Measurements from ENCODE around the gene ADCK1. TPM values are rescaled to one million over a fixed set of nuclear protein-coding genes. Genes with fewer than 3 reads are reported as not detected.

The ADCK1 gene
- total RNA-seq, 1 experiment from 2014 or later: 12.2 TPM

GRCh38 chr14:77979171-77979570 is 179.3 kb downstream of the ADCK1 start:
- no CpG with 5 or more reads among the region's 6 CpGs for WGBS (ENCODE audit: extremely low coverage, insufficient read length, low lambda C conversion rate)
- H4K5ac ChIP-seq (ENCODE audit: insufficient read length, low read depth, low read length): no peak overlapping the region

More at GRCh38 chr14:77979171-77979570, 179.3 kb downstream of the ADCK1 start:
- Histone ChIP-seq H2BK15ac (ENCODE audit: low read depth, low read length) (no peak overlapping the region), H3K23me2 (ENCODE audit: insufficient read length, low read depth, low read length, poor library complexity, severe bottlenecking) (peaks cover 12% of the 10 kb centered on the region), H2BK12ac (ENCODE audit: insufficient read length, low read depth, low read length) (no peak overlapping the region), H3K79me1 (ENCODE audit: insufficient read depth, low read depth, low read length, poor library complexity, severe bottlenecking) (no peaks in the 10 kb centered on the region), H3K56ac (ENCODE audit: insufficient read length, low read depth, low read length) (no peak overlapping the region), H3K9ac (ENCODE audit: extremely low read depth, insufficient read length, low read length) (no peak overlapping the region), H4K91ac (ENCODE audit: insufficient read length, low read depth, low read length) (no peak overlapping the region), H3K79me2 (ENCODE audit: insufficient read depth, low read length) (no peaks in the 10 kb centered on the region), H3T11ph (ENCODE audit: low read length) (no peak overlapping the region), H2BK20ac (ENCODE audit: low read depth, low read length, poor library complexity, severe bottlenecking) (no peak overlapping the region), H3K4me2 (ENCODE audit: insufficient read depth, insufficient read length, low read length) (no peak overlapping the region), H2AFZ (ENCODE audit: low read length) (no peak overlapping the region), H4K8ac (replicated peaks; ENCODE audit: insufficient read length, low read depth, low read length) (no peak overlapping the region), H2AK5ac (ENCODE audit: insufficient read length, low read length) (no peak overlapping the region), H3K18ac (ENCODE audit: insufficient read length, low read depth, low read length) (no peak overlapping the region), H3K14ac (ENCODE audit: insufficient read depth, low read length) (no peak overlapping the region), H3K27me3 (ENCODE audit: insufficient read depth, low read length) (no peaks in the 10 kb centered on the region), H3K4me1 (ENCODE audit: insufficient read depth, low read length) (no peaks in the 10 kb centered on the region), H2BK120ac (ENCODE audit: low read depth, low read length, poor library complexity, severe bottlenecking) (no peak overlapping the region), H3K27ac (ENCODE audit: insufficient read length, low read depth, low read length) (no peak overlapping the region), H2BK5ac (ENCODE audit: insufficient read length, low read length) (no peak overlapping the region), H3K4ac (ENCODE audit: low read depth, low read length) (no peak overlapping the region), H4K20me1 (ENCODE audit: control insufficient read depth, insufficient read depth, insufficient read length) (no peaks in the 10 kb centered on the region), H3K23ac (ENCODE audit: insufficient read length, low read depth, low read length) (no peak overlapping the region), H3K9me3 (ENCODE audit: control insufficient read depth, low read depth, low read length) (no peaks in the 10 kb centered on the region)
- no peaks in the 10 kb centered on the region for H3K9me3 Mint-ChIP-seq
- H3K4me3 Mint-ChIP-seq: peak overlapping the region in 1 of 2 experiments; percentile 48; a peak in 1 of 5 replicates
- H3K27me3 Mint-ChIP-seq (ENCODE audit: low read depth): peaks cover 26% of the 10 kb centered on the region
- H3K4me1 Mint-ChIP-seq: peaks cover 24 to 29% of the 10 kb centered on the region in 2 experiments
- H3K36me3 Mint-ChIP-seq (ENCODE audit: insufficient read depth in 1 of 3, low read depth in 3 of 3): no peaks in the 10 kb centered on the region
- no peak for DNase-seq
- TF ChIP-seq CTCF (conservative IDR thresholded peaks at IDR 0.05): no peak
- no peak overlapping the region for H3K27ac Mint-ChIP-seq
